ENCODE results near the gene RHOC.

GRCh38 chr1:112715264-112716053, 8.5 kb upstream of the RHOC start, which contains the start of gene PPM1J:
- TF ChIP-seq CTCF (IDR thresholded peaks at IDR 0.05; ENCODE audit: insufficient read depth, low read length, poor library complexity, severe bottlenecking) = no peak
- TF ChIP-seq EZH2phosphoT487 (conservative IDR thresholded peaks at IDR 0.05; ENCODE audit: low read length) = no peak

All from SU-DHL-6 (cell line).